ENCODE results near the gene CCT6A.
"Not testable (repeated sequence)": the region's sequence is repeated elsewhere in the genome, so short reads cannot be mapped to it uniquely, and the experiment has no call there.

The CCT6A gene

DNA sequence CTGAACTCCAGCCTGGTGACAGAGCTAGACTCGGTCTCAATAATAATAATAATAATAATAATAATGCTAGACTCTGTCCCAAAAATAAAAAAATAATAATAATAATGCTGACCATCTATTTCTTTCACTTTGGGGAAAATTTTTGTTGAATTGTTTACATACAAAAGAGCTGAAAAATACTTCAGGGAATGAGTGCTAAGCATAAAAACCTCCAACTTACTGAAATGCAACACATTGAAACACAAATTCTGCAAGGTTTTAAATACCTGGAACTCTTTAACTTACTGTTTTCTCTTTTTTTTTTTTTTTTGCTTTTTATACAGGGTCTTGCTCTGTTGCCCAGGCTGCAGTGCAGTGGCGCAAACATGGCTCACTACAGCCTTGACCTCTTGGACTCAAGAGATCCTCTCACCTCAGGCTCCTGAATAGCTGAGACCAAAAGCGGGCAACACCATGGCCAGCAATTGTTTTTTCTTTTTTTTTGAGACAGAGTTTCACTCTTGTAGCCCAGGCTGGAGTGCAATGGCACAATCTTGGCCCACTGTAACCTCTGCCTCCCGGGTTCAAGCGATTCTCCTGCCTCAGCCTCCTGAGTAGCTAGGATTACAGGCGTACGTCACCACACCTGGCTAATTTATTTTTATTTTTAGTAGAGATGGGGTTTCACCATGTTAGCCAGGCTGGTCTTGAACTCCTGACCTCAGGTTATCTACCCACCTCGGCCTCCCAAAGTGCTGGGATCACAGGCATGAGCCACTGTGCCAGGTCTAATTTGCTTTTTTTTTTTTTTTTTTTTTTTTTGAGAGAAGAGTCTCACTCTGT, 46.8 kb downstream of the CCT6A start:
- in situ Hi-C loops (cut with MboI; ENCODE audit: low sequenced_read_pairs): not testable (repeated sequence)

DNA sequence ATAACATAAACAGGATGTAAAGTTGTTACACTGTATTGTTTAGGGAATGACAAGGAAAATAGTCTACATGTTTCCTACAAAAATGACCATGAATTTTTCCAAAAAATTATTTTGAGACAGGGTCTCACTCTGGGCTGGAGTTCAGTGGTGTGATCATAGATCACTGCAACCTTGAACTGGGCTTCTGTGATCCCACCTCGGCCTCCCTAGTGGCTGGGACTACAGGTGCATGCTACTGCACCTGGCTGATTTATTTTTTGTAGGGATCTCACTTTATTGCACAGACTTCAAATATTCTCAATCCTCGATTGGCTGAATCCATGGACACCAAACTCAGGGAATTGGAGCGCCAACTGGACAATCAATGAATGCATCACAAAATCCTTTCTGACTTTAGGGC, 48.1 kb downstream of the CCT6A start:
- in situ Hi-C loops (cut with MboI; ENCODE audit: low sequenced_read_pairs): no loop called here

DNA sequence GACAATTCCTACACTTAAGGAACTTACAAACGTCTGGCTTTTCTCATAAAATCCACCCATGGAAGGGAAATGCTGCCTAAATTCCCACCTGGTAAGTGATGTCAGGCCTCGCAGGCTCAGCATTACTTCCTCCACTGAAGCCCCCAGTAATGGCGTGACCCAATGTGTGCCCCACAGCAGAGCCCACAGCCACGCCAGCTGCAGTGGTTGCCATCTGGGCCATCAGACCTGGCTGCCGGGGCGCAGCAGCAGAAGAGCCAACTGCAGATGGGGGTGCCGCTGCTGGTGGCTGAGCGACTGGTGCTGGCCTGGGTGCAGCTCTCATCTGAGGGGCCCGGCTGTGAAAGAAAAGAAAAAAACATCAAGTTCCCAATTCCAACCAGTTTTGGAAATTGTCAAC, 52.6 kb downstream of the CCT6A start:
- in situ Hi-C loops (cut with MboI; ENCODE audit: low sequenced_read_pairs): not testable (repeated sequence)

DNA sequence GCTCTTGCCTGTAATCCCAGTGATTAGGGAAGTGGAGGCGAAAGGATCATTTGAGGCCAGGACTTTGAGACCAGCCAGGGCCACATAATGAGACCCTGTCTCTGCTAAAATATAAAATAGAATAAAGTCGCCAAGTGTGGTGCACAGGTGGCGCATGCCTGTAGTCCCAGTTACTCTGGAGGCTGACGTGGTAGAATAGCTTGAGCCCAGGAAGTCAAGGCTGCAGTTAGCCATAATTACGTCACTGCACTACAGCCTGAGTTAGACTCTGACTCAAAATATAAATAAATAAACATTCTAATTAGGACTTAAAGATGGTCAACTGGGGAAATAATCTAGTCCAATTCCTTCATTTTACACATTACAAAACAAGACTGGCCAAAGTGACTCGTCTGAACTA, 53.9 kb downstream of the CCT6A start:
- in situ Hi-C loops (cut with MboI; ENCODE audit: low sequenced_read_pairs): no loop called here

DNA sequence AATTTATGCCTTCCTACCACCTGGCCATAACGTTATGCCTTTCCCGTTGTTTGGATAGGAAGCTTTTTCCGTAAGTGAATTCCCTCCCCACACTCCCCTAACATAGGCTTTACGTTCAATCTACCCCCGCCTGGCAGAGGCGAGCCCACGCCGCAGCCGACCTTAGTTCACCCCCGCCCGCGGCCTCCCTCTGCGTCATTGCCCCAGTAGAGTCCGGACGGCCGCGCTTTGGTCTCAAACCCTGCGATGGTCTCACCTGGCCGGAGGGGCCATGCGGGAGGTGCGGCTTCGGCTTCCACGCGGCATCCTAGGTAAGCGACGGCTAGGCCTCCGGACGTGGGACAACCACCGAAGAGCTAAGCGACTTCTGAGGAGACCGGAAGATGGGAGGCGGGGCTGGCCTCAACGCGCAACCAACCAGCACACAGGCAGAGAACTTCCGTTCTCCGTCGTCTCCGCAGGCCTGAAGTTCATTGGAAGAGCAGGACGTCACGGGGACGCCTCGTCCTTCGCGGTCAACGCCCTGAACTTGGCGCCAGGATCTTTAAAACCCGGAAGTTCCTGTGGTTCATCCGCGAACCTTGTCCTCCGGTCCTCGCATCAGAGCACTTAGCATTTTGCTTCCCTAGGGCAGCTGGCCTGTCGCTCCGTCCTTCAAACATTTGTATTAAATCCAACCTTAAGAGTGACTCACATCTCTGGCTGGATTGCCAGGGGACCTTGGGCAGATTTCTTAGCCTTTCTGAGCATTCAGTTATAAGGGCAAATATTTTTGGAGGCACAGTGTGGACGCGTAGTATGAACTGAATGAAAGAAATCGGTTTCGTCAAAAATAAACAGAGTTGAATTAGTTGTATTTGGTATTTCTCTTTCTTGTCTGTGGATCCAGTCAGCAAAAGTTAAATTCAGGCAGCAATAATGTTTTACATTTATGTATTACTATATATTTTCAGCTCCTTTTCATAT, 54.8 kb downstream of the CCT6A start, which contains the start of gene CHCHD2:
Gene CHCHD2, minus strand, starts transcription at position 369 of the 966 bp plus-strand sequence. Its CDS starts 63 bp downstream, at position 306.
- in situ Hi-C loops (cut with MboI; ENCODE audit: low sequenced_read_pairs): no loop called here

DNA sequence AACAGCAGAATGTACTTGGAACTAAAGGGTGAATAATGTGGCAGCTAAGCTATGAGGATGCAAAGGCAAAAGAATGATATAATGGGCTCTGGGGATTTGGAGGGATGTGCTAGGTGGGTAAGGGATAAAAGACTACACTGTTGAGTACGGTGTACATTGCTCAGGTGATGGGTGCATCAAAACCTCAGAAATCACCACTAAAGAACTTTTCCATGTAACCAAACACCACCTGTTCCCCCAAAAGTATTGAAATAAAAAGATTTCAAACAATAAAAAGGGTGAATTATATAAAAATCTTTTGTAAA, 56.3 kb downstream of the CCT6A start:
- in situ Hi-C loops (cut with MboI; ENCODE audit: low sequenced_read_pairs): no loop called here

DNA sequence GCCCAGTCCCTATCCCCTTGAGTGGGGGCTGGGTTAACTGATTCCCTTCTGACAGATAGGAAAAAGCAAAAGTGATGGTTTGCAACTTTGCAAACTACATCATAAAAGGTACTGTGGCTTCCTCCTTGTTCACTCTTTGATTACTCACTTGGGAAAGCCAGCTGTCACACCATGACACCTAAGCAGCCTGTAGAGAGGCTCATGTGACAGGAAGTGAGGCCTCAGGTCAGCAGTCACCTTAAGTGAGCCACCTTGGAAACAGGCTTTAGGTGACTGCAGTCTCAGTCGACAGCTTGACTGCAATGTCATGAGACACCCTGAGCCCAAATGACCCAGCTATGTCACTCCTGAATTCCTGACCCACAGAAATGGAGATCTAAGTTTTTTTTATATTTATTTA, 59.0 kb downstream of the CCT6A start:
- in situ Hi-C loops (cut with MboI; ENCODE audit: low sequenced_read_pairs): no loop called here

DNA sequence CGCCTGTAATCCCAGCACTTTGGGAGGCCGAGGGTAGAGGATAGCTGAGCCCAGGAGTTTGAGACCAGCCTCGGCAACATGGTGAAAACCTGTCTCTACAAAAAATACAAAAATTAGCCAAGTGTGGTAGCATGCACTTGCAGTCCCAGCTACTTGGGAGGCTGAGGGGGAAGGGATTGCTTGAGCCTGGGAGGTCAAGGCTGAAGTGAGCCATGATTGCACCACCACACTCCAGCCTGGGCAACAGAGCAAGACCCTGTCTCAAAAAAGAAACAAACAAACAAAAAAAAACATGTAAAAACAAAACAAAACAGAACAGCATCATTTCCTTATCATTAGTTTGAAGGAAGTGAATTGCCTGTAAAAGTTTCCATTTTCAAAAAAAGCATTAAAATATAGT, 60.7 kb downstream of the CCT6A start:
- in situ Hi-C loops (cut with MboI; ENCODE audit: low sequenced_read_pairs): not testable (repeated sequence)
